Astrocyte (in vitro differentiated cells and primary cell): ENCODE data around the gene SH3PXD2B.

ENCODE experiments used
- EZH2 ChIP-seq: IDR thresholded peaks from 2 replicates; pipeline ENCODE4 v1.6.1; 2012; ENCODE audit warnings: mild to moderate bottlenecking, low read length, inconsistent platforms; ENCODE audit not compliant: insufficient read depth
- TF ChIP-seq, protein P1 (sequence below): IDR thresholded peaks from 2 replicates; pipeline ENCODE4 v1.5.1; 2011; ENCODE audit warnings: low read depth, mild to moderate bottlenecking, inconsistent platforms, low read length, moderate library complexity; ENCODE audit not compliant: insufficient read depth

DNA sequence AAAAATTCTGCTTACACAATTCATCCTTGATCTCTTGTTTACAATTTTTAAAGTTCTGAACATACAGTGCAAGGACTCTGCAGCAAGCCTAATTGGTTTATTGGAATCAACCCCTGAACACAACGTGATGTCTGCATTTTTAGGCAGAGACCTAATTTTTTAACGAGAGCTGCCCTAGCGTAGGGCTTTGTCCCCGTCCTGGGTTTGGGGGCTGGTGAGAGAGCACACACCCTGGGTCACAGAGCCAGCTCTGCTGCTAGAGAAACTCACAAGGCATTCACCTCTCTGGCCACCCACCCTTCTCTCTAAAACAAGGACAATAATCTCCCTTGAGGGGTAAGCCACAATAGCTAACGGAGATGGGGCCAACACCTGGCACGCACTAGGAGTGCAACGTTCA is 28.2 kb downstream of the SH3PXD2B start:
- TF ChIP-seq, protein P1, sequence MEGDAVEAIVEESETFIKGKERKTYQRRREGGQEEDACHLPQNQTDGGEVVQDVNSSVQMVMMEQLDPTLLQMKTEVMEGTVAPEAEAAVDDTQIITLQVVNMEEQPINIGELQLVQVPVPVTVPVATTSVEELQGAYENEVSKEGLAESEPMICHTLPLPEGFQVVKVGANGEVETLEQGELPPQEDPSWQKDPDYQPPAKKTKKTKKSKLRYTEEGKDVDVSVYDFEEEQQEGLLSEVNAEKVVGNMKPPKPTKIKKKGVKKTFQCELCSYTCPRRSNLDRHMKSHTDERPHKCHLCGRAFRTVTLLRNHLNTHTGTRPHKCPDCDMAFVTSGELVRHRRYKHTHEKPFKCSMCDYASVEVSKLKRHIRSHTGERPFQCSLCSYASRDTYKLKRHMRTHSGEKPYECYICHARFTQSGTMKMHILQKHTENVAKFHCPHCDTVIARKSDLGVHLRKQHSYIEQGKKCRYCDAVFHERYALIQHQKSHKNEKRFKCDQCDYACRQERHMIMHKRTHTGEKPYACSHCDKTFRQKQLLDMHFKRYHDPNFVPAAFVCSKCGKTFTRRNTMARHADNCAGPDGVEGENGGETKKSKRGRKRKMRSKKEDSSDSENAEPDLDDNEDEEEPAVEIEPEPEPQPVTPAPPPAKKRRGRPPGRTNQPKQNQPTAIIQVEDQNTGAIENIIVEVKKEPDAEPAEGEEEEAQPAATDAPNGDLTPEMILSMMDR: no peak
- no peak for TF ChIP-seq EZH2
